DND-41 (cell line): Measurements from ENCODE around the gene SH3TC1.

Experiments
- ATAC-seq: fragments of 200-7000 bp; cut with Tn5 transposase; 3 replicates; pipeline ENCODE4 v1.9.1; 2021; ENCODE audit warnings: low read depth; ENCODE audit not compliant: insufficient read depth
- DNase-seq: peaks from one replicate; pipeline ENCODE4 v3.0.0-alpha.2; 2020
- H2AFZ ChIP-seq: 2 replicates; pipeline ENCODE4 v1.6.0; 2012; ENCODE audit warnings: low read depth, low read length
- H3K27ac ChIP-seq: 2 replicates; pipeline ENCODE4 v1.5.1; 2012; ENCODE audit warnings: low read length, inconsistent platforms
- H3K27me3 ChIP-seq: fragments of 200-600 bp; sonication (generic); 2 replicates; pipeline ENCODE4 v1.6.0; 2012; ENCODE audit warnings: low read length, mild to moderate bottlenecking, inconsistent platforms; ENCODE audit not compliant: insufficient read depth, poor library complexity
- H3K36me3 ChIP-seq: 2 replicates; pipeline ENCODE4 v1.5.1; 2012; ENCODE audit warnings: low read length, inconsistent platforms; ENCODE audit not compliant: insufficient read depth
- H3K4me1 ChIP-seq: 2 replicates; pipeline ENCODE4 v1.5.1; 2012; ENCODE audit warnings: mild to moderate bottlenecking, low read length; ENCODE audit not compliant: insufficient read depth
- H3K4me2 ChIP-seq: 2 replicates; pipeline ENCODE4 v1.6.0; 2012; ENCODE audit warnings: mild to moderate bottlenecking, moderate library complexity, low read length, inconsistent platforms; ENCODE audit not compliant: insufficient read depth
- H3K4me3 ChIP-seq, 2 experiments: fragments of 200-600 bp in 1 of 2; shearing (Covaris generic) in 1 of 2; 2 replicates each; pipeline ENCODE4 v1.5.1; 2012 to 2016; ENCODE audit warnings: inconsistent platforms in 2 of 2, low read length in 2 of 2, mild to moderate bottlenecking in 2 of 2, low read depth in 1 of 2, moderate library complexity in 1 of 2
- H3K79me2 ChIP-seq: 2 replicates; pipeline ENCODE4 v1.6.0; 2012; ENCODE audit warnings: low read length, inconsistent platforms; ENCODE audit not compliant: insufficient read depth
- H3K9ac ChIP-seq: 2 replicates; pipeline ENCODE4 v1.6.0; 2012; ENCODE audit warnings: low read depth, mild to moderate bottlenecking, inconsistent platforms, low read length, moderate library complexity
- H3K9me3 ChIP-seq: 2 replicates; pipeline ENCODE4 v1.5.1; 2012; ENCODE audit warnings: low read length, moderate library complexity, mild to moderate bottlenecking, inconsistent platforms; ENCODE audit not compliant: insufficient read depth, severe bottlenecking
- H4K20me1 ChIP-seq: 2 replicates; pipeline ENCODE4 v1.6.0; 2012; ENCODE audit warnings: low read length; ENCODE audit not compliant: insufficient read depth
- EZH2 ChIP-seq: IDR thresholded peaks from 3 replicates; pipeline ENCODE4 v1.6.1; 2012; ENCODE audit warnings: borderline replicate concordance, low read depth, mild to moderate bottlenecking, moderate library complexity, low read length, inconsistent platforms; ENCODE audit not compliant: severe bottlenecking
- TF ChIP-seq, protein P1 (sequence below): IDR thresholded peaks from 2 replicates; pipeline ENCODE4 v1.5.1; 2012; ENCODE audit warnings: borderline replicate concordance, low read length, moderate library complexity, mild to moderate bottlenecking; ENCODE audit not compliant: poor library complexity, severe bottlenecking; ENCODE audit errors: extremely low read depth

Gene SH3TC1

DNA sequence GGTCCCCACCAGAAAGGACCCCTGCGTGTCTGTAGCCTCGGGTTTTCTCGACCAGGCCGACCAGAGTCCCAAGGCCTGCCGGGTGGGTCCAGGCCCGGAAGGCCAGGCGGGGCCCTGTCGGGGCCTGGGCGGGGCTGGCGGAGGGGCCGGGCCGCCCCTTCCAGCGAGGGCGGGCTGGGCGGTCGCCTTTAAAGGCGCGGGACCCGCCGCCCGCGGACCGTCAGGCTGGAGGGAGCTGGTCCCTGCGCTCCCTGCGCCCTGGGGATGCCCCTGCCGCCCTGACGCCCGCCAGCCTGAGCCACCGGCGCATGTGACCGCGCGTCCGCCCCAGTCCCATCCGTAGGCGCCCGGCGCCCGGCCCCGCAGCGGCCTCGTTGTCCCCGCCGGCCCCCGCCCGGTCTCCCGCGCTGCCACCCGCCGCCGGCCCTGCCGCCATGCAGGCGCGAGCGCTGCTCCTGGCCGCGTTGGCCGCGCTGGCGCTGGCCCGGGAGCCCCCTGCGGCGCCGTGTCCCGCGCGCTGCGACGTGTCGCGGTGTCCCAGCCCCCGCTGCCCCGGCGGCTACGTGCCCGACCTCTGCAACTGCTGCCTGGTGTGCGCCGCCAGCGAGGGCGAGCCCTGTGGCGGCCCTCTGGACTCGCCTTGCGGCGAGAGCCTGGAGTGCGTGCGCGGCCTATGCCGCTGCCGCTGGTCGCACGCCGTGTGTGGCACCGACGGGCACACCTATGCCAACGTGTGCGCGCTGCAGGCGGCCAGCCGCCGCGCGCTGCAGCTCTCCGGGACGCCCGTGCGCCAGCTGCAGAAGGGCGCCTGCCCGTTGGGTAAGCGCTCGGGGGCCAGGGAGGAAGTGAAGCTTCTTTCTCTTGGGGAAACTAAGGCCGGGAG is 70.7 kb downstream of the SH3TC1 start, which contains the start of gene HTRA3:
TSS of gene HTRA3 (plus strand) at position 220 of the 883 bp plus-strand sequence. CDS start at position 435, 215 bp downstream.
- Histone ChIP-seq H4K20me1 (peaks cover 3% of the 10 kb centered on the region; the same call in 1 of the 2 replicates), H3K27me3 (no peaks in the 10 kb centered on the region), H3K79me2 (no peaks in the 10 kb centered on the region), H3K4me2 (no peak within 1 kb of the TSS), H3K4me3 (no peak within 1 kb of the TSS), H3K9me3 (no peaks in the 10 kb centered on the region), H2AFZ (no peak within 1 kb of the TSS), H3K36me3 (no peaks in the 10 kb centered on the region), H3K9ac (no peak within 1 kb of the TSS), H3K4me1 (no peaks in the 10 kb centered on the region), H3K27ac (no peak within 1 kb of the TSS)
- ATAC-seq, result no peak
- TF ChIP-seq, protein P1, sequence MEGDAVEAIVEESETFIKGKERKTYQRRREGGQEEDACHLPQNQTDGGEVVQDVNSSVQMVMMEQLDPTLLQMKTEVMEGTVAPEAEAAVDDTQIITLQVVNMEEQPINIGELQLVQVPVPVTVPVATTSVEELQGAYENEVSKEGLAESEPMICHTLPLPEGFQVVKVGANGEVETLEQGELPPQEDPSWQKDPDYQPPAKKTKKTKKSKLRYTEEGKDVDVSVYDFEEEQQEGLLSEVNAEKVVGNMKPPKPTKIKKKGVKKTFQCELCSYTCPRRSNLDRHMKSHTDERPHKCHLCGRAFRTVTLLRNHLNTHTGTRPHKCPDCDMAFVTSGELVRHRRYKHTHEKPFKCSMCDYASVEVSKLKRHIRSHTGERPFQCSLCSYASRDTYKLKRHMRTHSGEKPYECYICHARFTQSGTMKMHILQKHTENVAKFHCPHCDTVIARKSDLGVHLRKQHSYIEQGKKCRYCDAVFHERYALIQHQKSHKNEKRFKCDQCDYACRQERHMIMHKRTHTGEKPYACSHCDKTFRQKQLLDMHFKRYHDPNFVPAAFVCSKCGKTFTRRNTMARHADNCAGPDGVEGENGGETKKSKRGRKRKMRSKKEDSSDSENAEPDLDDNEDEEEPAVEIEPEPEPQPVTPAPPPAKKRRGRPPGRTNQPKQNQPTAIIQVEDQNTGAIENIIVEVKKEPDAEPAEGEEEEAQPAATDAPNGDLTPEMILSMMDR, result no peak
- no peak for DNase-seq

DNA sequence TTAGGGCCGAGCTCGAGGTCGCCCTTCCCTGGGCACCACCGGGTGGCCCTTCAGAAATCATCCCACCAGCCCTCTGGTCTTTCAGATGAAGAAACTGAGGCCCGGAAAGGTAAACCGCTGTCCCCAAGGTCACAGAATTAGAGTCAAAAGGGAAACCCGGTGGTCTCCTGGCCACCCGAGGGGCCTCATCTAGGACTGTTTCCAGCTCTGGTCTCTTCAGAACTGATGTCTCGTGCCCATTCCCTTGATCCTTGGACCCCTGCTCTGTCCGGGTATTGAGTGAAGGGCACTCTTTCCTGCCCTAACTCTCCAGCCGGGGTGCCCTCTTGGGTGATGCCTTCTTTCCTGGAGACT is 71.3 kb downstream of the SH3TC1 start:
- TF ChIP-seq, protein P1, result no peak
- TF ChIP-seq EZH2, result no peak
- ATAC-seq (no peak), DNase-seq (no peak)
- no peak overlapping the region for H3K27ac ChIP-seq
- no peaks in the 10 kb centered on the region for H3K9me3 ChIP-seq
- no peaks in the 10 kb centered on the region for H3K79me2 ChIP-seq
- no peaks in the 10 kb centered on the region for H3K36me3 ChIP-seq
- H3K4me2 ChIP-seq, result no peak overlapping the region
- H3K27me3 ChIP-seq, result no peaks in the 10 kb centered on the region
- no peaks in the 10 kb centered on the region for H3K4me1 ChIP-seq
- no peak overlapping the region for H2AFZ ChIP-seq
- no peaks in the 10 kb centered on the region for H4K20me1 ChIP-seq
- no peak overlapping the region for H3K4me3 ChIP-seq
- no peak overlapping the region for H3K9ac ChIP-seq

DNA sequence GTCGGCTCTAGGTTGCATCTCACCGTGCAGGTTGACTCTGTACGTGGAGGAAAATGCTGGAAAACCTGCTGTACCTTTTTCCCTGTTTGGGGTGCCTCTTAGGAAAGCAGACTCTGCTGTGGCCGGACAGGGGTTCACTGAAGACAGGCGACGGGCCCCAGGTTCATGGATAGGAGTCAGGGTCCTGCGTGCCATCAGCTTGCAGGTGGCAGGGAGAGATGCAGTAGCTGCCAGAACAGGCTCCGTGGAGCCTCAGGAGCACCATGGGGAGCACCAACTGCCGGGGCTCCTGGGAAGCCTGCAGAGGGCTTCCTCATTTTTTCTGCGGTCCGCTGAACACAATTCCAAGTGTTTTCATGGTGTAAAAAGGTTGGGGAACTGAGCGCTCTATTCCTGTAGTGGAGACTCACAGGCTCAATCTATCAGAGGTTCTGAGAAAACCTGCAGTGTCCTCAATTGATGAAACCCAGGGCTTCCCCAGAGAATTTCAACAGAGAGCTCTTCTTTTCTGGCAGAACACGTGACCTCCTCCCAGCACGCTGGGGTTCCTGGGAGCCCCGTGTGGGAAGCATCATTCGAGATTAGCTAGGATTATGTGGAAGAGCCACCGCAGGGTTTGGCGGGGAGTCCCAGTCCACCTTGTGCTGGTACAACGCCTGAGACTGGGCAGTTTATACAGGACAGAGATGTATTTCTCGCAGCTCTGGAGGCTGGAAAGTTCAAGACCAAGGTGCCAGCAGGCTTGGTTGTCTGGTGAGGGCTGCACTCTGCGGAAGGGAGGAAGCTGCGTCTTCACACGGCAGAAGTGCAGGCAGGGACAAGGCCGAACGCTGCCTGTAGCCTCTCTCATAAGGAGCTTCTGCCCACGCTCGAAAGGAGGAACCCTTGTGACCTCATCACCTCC is 72.1 kb downstream of the SH3TC1 start:
- DNase-seq (no peak), ATAC-seq (no peak)
- Histone ChIP-seq H4K20me1 (no peaks in the 10 kb centered on the region), H3K27me3 (no peaks in the 10 kb centered on the region), H2AFZ (no peak overlapping the region), H3K36me3 (no peaks in the 10 kb centered on the region), H3K4me3 (no peak overlapping the region), H3K79me2 (no peaks in the 10 kb centered on the region), H3K9me3 (no peaks in the 10 kb centered on the region), H3K27ac (no peak overlapping the region), H3K4me1 (no peaks in the 10 kb centered on the region), H3K9ac (no peak overlapping the region), H3K4me2 (no peak overlapping the region)
- TF ChIP-seq EZH2, result no peak
- TF ChIP-seq, protein P1, result no peak
